B cell (primary cell): ENCODE results near the gene ZNF608. TPM values are rescaled to one million over a fixed set of nuclear protein-coding genes. Genes with fewer than 3 reads are reported as not detected.

Source experiments
- ATAC-seq: fragments of 200-7000 bp; cut with Tn5 transposase; one replicate; pipeline ENCODE4 v1.10.0; 2021; ENCODE audit warnings: low read depth, mild to moderate bottlenecking, moderate number of reproducible peaks, moderate library complexity
- CTCF ChIA-PET: fragments of 350-600 bp; sonication (Branson Sonifier 250); formaldehyde crosslinking; loops from one replicate; lab custom pipeline; 2021; ENCODE audit warnings: antibody characterized with exemption, inconsistent platforms; lab: Charles Lee
- POLR2A ChIA-PET: fragments of 350-600 bp; sonication (Branson Sonifier 250); formaldehyde crosslinking; loops from one replicate; lab custom pipeline; 2021; ENCODE audit warnings: antibody characterized with exemption; lab: Charles Lee
- DNase-seq: peaks from one replicate; pipeline ENCODE4 v3.0.0; 2013
- H2AFZ ChIP-seq: 2 replicates; pipeline ENCODE4 v1.6.1; 2012; ENCODE audit warnings: mild to moderate bottlenecking, low read depth, low read length; ENCODE audit not compliant: insufficient read depth, poor library complexity, severe bottlenecking
- H3K27ac ChIP-seq, 2 donors: 1 replicate in 1 of 2; 2 replicates in 1 of 2; pipeline ENCODE4 v1.5.1; 2012 to 2013; ENCODE audit warnings: low read length in 2 of 2, mild to moderate bottlenecking in 2 of 2, moderate library complexity in 1 of 2
- H3K27me3 ChIP-seq, 4 experiments: fragments of 200-600 bp in 1 of 4; sonication (generic) in 1 of 4; replicated peaks in 1 of 4; 1 replicate in 2 of 4; 2 replicates in 2 of 4; pipeline versions ENCODE4 v1.6.1 to v1.7.0; 2013 to 2016; ENCODE audit warnings: low read length in 3 of 4, mild to moderate bottlenecking in 2 of 4, mixed read lengths in 1 of 4, moderate library complexity in 1 of 4; ENCODE audit not compliant: insufficient read depth in 4 of 4, control insufficient read depth in 3 of 4; ENCODE audit errors: control extremely low read depth in 1 of 4
- H3K36me3 ChIP-seq, 2 experiments: replicated peaks in 1 of 2; 1 replicate in 1 of 2; 2 replicates in 1 of 2; pipeline versions ENCODE4 v1.6.1 to v1.7.1; 2013; ENCODE audit warnings: low read length in 1 of 2; ENCODE audit not compliant: insufficient read depth in 2 of 2, control insufficient read depth in 1 of 2; ENCODE audit errors: control extremely low read depth in 1 of 2, extremely low read depth in 1 of 2
- H3K4me1 ChIP-seq, 2 donors: fragments of 200-600 bp in 1 of 2; sonication (generic) in 1 of 2; 1 replicate in 1 of 2; 2 replicates in 1 of 2; pipeline versions ENCODE4 v1.5.1 to v1.6.1; 2013 to 2017; ENCODE audit warnings: low read length in 2 of 2; ENCODE audit not compliant: control insufficient read depth in 2 of 2, insufficient read depth in 2 of 2
- H3K4me2 ChIP-seq: replicated peaks from 2 replicates; pipeline ENCODE3; 2012; ENCODE audit warnings: mild to moderate bottlenecking, low read depth, low read length; ENCODE audit not compliant: poor library complexity, severe bottlenecking
- H3K4me3 ChIP-seq, 5 experiments: fragments of 200-600 bp in 1 of 5; sonication (generic) in 1 of 5; 1 replicate in 3 of 5; 2 replicates in 2 of 5; pipeline versions ENCODE4 v1.5.1 to v1.7.0; 2011 to 2016; ENCODE audit warnings: low read length in 4 of 5, mild to moderate bottlenecking in 4 of 5, low read depth in 2 of 5, control low read depth in 1 of 5, moderate library complexity in 1 of 5; ENCODE audit not compliant: insufficient read depth in 1 of 5; ENCODE audit errors: control extremely low read depth in 1 of 5, extremely low read depth in 1 of 5
- H3K79me2 ChIP-seq: fragments of 200-600 bp; sonication (generic); one replicate; pipeline ENCODE4 v1.6.0; 2016; ENCODE audit warnings: low read length; ENCODE audit not compliant: control insufficient read depth, insufficient read depth
- H3K9ac ChIP-seq: fragments of 200-600 bp; sonication (generic); 2 replicates; pipeline ENCODE4 v1.6.1; 2017; ENCODE audit warnings: mild to moderate bottlenecking, low read length, moderate library complexity
- H3K9me3 ChIP-seq, 3 donors: one replicate each; pipeline versions ENCODE4 v1.6.1 to v1.7.1; 2013; ENCODE audit warnings: low read length in 2 of 3; ENCODE audit not compliant: control insufficient read depth in 2 of 3, insufficient read depth in 1 of 3; ENCODE audit errors: control extremely low read depth in 1 of 3
- H4K20me1 ChIP-seq: 2 replicates; pipeline ENCODE4 v1.6.0; 2012; ENCODE audit warnings: mild to moderate bottlenecking, low read length; ENCODE audit not compliant: insufficient read depth, control insufficient read depth, poor library complexity, severe bottlenecking
- H3K27ac Mint-ChIP-seq: one replicate; pipeline ENCODE4 v1.8.0; 2021; ENCODE audit warnings: mixed read lengths
- H3K27me3 Mint-ChIP-seq: one replicate; pipeline ENCODE4 v1.8.0; 2021; ENCODE audit warnings: mixed read lengths
- H3K4me1 Mint-ChIP-seq: one replicate; pipeline ENCODE4 v1.8.0; 2021; ENCODE audit warnings: mixed read lengths
- H3K4me3 Mint-ChIP-seq: one replicate; pipeline ENCODE4 v1.8.0; 2021; ENCODE audit warnings: mixed read lengths
- H3K9me3 Mint-ChIP-seq: one replicate; pipeline ENCODE4 v1.8.0; 2022; ENCODE audit warnings: mixed read lengths; ENCODE audit not compliant: insufficient read depth
- EZH2 ChIP-seq: IDR thresholded peaks from 2 replicates; pipeline ENCODE4 v1.6.1; 2012; ENCODE audit warnings: borderline replicate concordance, low read depth, mild to moderate bottlenecking, moderate library complexity, low read length; ENCODE audit not compliant: insufficient read depth, poor library complexity, severe bottlenecking
- WGBS: methylation state at CpG from one replicate; pipeline ENCODE4 v1.1.5; 2013; ENCODE audit warnings: missing lambda C conversion rate; ENCODE audit not compliant: insufficient coverage; 5-methylcytosine and 5-hydroxymethylcytosine counted together
- intact Hi-C: fragments of 100-400 bp; cut with micrococcal nuclease; formaldehyde crosslinking; loops from one replicate; pipeline ENCODE4 v1.10.0; 2022
- polyA plus RNA-seq: library from polyadenylated mRNA; depleted of rRNA; stranded (reverse); fragments of >200 nt; gene quantifications from 2 replicates; pipeline ENCODE4 v1.2.3, GENCODE V29; 2012
- total RNA-seq, 2 donors: library from RNA; stranded (reverse); fragments of 120-200 nt in 1 of 2; gene quantifications; 1 replicate in 1 of 2; 2 replicates in 1 of 2; pipeline versions ENCODE4 v1.2.3 to v1.2.4, GENCODE V29; 2013 to 2022
- TF ChIP-seq, protein P1 (sequence below): fragments of 200-600 bp; IDR thresholded peaks from one replicate; pipeline ENCODE4 v1.8.0; 2022; ENCODE audit warnings: antibody characterized with exemption, mild to moderate bottlenecking

ZNF608 gene
- total and polyA plus RNA-seq, 2 donors (not counting 1 experiment from before 2014, with no cell fraction given) = 8.5 to 17.4 TPM

DNA sequence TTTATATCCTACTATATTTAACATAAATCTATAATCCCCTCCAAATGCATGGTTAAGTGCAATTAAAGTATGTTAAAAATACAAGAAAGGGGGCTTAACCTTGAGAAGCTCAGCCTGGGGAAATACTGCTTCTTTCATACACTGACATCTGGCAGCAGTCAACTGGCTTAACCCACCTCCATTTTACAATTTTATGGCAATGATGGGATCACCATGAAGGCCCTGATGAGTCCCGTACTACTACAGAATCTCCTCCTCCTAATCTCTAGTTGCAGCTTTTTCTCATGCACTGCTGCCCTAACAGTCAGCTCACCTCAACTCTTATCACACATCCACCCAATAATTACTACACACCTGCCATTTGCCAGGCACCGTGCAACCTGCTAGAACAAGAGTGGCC, 40.9 kb downstream of the ZNF608 start:
- intact Hi-C loops = loop anchor here (1.0 to 5.0 kb wide), 3 partner anchors 43 to 648 kb away; no protein-coding TSS in a partner anchor
- DNase-seq (no peak), ATAC-seq (no peak)
- no peaks in the 10 kb centered on the region for H4K20me1 ChIP-seq
- POLR2A ChIA-PET = interaction anchor here (0.5 to 2.2 kb wide), 4 partner anchors 10 to 42 kb away, joined by 3 to 7 read pairs (median 4); partner anchors contain the start of gene ZNF608
- peak overlapping the region; percentile 85 for H3K27ac Mint-ChIP-seq
- H3K4me3 ChIP-seq = peak overlapping the region in 3 of 5 experiments; percentile 14 to 30 (median 26)
- no peaks in the 10 kb centered on the region for H3K27me3 Mint-ChIP-seq
- H3K4me2 ChIP-seq = peak overlapping the region; percentile 75
- peak overlapping the region; percentile 80 for H3K4me3 Mint-ChIP-seq
- CTCF ChIA-PET = interaction anchor here (0.9 to 5.3 kb wide), 6 partner anchors 10 to 1130 kb away, joined by 3 to 30 read pairs (median 3); no protein-coding TSS in a partner anchor
- H3K36me3 ChIP-seq = no peaks in the 10 kb centered on the region
- no peaks in the 10 kb centered on the region for H3K9me3 ChIP-seq
- WGBS = 53% methylated on average over 1 of the region's 2 CpGs
- H2AFZ ChIP-seq = no peak overlapping the region
- no peak for TF ChIP-seq EZH2
- TF ChIP-seq, protein P1, sequence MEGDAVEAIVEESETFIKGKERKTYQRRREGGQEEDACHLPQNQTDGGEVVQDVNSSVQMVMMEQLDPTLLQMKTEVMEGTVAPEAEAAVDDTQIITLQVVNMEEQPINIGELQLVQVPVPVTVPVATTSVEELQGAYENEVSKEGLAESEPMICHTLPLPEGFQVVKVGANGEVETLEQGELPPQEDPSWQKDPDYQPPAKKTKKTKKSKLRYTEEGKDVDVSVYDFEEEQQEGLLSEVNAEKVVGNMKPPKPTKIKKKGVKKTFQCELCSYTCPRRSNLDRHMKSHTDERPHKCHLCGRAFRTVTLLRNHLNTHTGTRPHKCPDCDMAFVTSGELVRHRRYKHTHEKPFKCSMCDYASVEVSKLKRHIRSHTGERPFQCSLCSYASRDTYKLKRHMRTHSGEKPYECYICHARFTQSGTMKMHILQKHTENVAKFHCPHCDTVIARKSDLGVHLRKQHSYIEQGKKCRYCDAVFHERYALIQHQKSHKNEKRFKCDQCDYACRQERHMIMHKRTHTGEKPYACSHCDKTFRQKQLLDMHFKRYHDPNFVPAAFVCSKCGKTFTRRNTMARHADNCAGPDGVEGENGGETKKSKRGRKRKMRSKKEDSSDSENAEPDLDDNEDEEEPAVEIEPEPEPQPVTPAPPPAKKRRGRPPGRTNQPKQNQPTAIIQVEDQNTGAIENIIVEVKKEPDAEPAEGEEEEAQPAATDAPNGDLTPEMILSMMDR = no peak
- H3K79me2 ChIP-seq = peaks cover 78% of the 10 kb centered on the region
- peak overlapping the region; percentile 39 for H3K9ac ChIP-seq
- H3K27me3 ChIP-seq = peaks cover 0 to 8% (median 0%) of the 10 kb centered on the region in 4 experiments
- H3K9me3 Mint-ChIP-seq = no peaks in the 10 kb centered on the region
- H3K4me1 ChIP-seq = peaks cover 68 to 72% of the 10 kb centered on the region in 2 donors
- H3K4me1 Mint-ChIP-seq = peaks cover 77% of the 10 kb centered on the region
- peak overlapping the region; percentile 57 to 71 for H3K27ac ChIP-seq
